Measurements from ENCODE around the gene UNC45A. TPM values are rescaled to one million over a fixed set of nuclear protein-coding genes. Genes with fewer than 3 reads are reported as not detected.

The UNC45A gene
- total RNA-seq, 4 donors from 2014 or later = 45.6 to 78.4 (median 55.3) TPM

GRCh38 chr15:90962021-90962420, 26.9 kb downstream of the UNC45A start:
- Histone ChIP-seq H3K27ac (no peak overlapping the region), H3K4me1 (peaks cover 0 to 7% (median 0%) of the 10 kb centered on the region in 4 donors), H3K27me3 (no peaks in the 10 kb centered on the region), H3K36me3 (peaks cover 0 to 41% (median 0%) of the 10 kb centered on the region in 3 donors), H3K9me3 (no peaks in the 10 kb centered on the region), H3K4me3 (no peak overlapping the region)
- no peak for TF ChIP-seq CTCF (IDR thresholded peaks at IDR 0.05)
- no peak for TF ChIP-seq POLR2A (IDR thresholded peaks at IDR 0.05)
- no peak for DNase-seq

DNA sequence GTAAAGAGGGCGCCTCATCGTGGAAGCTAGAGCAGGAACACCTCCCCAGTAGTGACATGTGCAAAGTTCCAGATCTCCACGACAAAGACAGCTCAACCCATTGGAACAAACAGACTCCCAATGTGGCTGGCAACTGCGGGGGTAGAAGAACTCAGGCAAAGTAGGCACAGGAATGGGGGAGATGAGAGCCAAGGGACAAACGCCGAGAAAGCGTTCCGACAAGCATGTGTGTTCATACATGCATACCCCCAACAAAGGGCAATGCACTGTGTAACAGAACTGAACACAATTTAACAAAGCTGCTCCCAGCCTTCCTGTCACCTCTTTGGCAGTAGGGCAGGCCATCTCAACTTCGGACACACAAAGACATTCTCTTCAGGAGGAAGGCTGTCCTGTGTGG, 31.2 kb downstream of the UNC45A start:
- H3K36me3 ChIP-seq = peaks cover 0 to 34% (median 0%) of the 10 kb centered on the region in 3 donors

GRCh38 chr15:90967206-90967605, 32.1 kb downstream of the UNC45A start:
- Histone ChIP-seq H3K36me3 (peaks cover 0 to 31% (median 0%) of the 10 kb centered on the region in 3 donors), H3K27me3 (no peaks in the 10 kb centered on the region), H3K4me1 (no peaks in the 10 kb centered on the region), H3K9me3 (no peaks in the 10 kb centered on the region), H3K27ac (no peak overlapping the region), H3K4me3 (no peak overlapping the region)
- DNase-seq = no peak
- TF ChIP-seq CTCF (IDR thresholded peaks at IDR 0.05) = no peak
- TF ChIP-seq POLR2A (IDR thresholded peaks at IDR 0.05) = no peak

More for the DNA sequence above, 31.2 kb downstream of the UNC45A start:
- Histone ChIP-seq H3K27ac (no peak overlapping the region), H3K27me3 (no peaks in the 10 kb centered on the region), H3K4me3 (no peak overlapping the region), H3K9me3 (no peaks in the 10 kb centered on the region), H3K4me1 (no peaks in the 10 kb centered on the region)
- no peak for DNase-seq
- TF ChIP-seq CTCF (IDR thresholded peaks at IDR 0.05) = no peak
- TF ChIP-seq POLR2A (IDR thresholded peaks at IDR 0.05) = no peak

- TF ChIP-seq CTCF (IDR thresholded peaks at IDR 0.05) = no peak
- TF ChIP-seq POLR2A (IDR thresholded peaks at IDR 0.05) = no peak
- H3K36me3 ChIP-seq = peaks cover 0 to 26% (median 0%) of the 10 kb centered on the region in 3 donors
- no peaks in the 10 kb centered on the region for H3K4me1 ChIP-seq
- no peak overlapping the region for H3K27ac ChIP-seq
- H3K9me3 ChIP-seq = no peaks in the 10 kb centered on the region
- no peak for DNase-seq
- no peaks in the 10 kb centered on the region for H3K27me3 ChIP-seq
- no peak overlapping the region for H3K4me3 ChIP-seq
Observed at GRCh38 chr15:90968434-90968833, 33.3 kb downstream of the UNC45A start.

- no peak for TF ChIP-seq POLR2A (IDR thresholded peaks at IDR 0.05)
- Histone ChIP-seq H3K9me3 (no peaks in the 10 kb centered on the region), H3K27me3 (no peaks in the 10 kb centered on the region), H3K27ac (no peak overlapping the region), H3K4me1 (no peaks in the 10 kb centered on the region), H3K36me3 (peaks cover 0 to 25% (median 0%) of the 10 kb centered on the region in 3 donors), H3K4me3 (no peak overlapping the region)
- DNase-seq = no peak
Observed at GRCh38 chr15:90970274-90970673, 35.2 kb downstream of the UNC45A start.

GRCh38 chr15:90972133-90972532, 37.0 kb downstream of the UNC45A start:
- no peak for DNase-seq
- no peaks in the 10 kb centered on the region for H3K27me3 ChIP-seq
- H3K4me3 ChIP-seq = no peak overlapping the region
- no peaks in the 10 kb centered on the region for H3K9me3 ChIP-seq
- no peaks in the 10 kb centered on the region for H3K4me1 ChIP-seq
- TF ChIP-seq POLR2A (IDR thresholded peaks at IDR 0.05) (no peak), CTCF (IDR thresholded peaks at IDR 0.05) (no peak)
- H3K36me3 ChIP-seq = peaks cover 0 to 11% (median 0%) of the 10 kb centered on the region in 3 donors
- H3K27ac ChIP-seq = no peak overlapping the region
